ENCODE data around the gene F2RL2.

Gene F2RL2

DNA sequence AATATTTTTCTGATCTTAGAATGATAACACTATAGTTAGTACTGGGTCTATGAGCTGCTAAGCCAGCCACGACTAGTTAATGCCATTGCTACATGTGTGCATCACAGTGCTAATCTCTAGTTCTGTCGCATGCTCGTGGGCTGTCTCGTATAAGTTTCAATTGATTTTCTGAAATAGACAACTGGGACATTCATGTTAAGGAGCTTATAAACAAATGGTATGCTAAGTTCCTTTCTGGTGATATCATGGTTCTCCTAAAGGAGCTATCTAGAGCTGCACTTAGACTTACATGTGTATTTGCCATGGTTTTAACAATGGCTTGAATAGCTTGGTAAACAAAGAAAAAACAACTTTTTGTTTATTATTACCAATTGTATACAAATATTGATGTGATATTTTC is 46.2 kb downstream of the F2RL2 start:
- TF ChIP-seq, protein P1, sequence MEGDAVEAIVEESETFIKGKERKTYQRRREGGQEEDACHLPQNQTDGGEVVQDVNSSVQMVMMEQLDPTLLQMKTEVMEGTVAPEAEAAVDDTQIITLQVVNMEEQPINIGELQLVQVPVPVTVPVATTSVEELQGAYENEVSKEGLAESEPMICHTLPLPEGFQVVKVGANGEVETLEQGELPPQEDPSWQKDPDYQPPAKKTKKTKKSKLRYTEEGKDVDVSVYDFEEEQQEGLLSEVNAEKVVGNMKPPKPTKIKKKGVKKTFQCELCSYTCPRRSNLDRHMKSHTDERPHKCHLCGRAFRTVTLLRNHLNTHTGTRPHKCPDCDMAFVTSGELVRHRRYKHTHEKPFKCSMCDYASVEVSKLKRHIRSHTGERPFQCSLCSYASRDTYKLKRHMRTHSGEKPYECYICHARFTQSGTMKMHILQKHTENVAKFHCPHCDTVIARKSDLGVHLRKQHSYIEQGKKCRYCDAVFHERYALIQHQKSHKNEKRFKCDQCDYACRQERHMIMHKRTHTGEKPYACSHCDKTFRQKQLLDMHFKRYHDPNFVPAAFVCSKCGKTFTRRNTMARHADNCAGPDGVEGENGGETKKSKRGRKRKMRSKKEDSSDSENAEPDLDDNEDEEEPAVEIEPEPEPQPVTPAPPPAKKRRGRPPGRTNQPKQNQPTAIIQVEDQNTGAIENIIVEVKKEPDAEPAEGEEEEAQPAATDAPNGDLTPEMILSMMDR (IDR thresholded peaks at IDR 0.05; ENCODE audit: insufficient read depth, low read length, poor library complexity, severe bottlenecking) = no peak
- no peak for TF ChIP-seq EZH2phosphoT487 (conservative IDR thresholded peaks at IDR 0.05; ENCODE audit: low read length)
- H2AFZ ChIP-seq (ENCODE audit: low read depth, low read length, severe bottlenecking) = no peak overlapping the region

DNA sequence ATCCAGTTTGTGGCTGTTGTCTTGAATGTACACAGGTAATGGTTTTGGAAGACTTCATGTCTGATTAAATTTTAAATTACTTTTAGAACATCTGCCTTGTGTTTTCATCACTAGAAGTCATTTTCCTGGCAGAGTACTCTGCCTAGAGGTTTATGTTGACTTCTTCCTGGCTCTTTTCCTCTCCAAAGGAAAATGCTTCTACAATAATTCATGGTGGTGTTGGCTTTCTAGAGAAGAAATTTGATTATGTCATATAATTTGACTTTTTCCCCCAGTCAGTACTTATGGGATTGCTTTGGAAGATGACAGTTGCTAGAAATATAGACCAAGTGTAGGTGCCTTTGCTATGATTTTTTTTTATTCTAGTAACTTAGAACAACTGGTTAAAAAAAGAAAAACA is 46.8 kb downstream of the F2RL2 start:
- Histone ChIP-seq H3K4me3 (ENCODE audit: insufficient read depth, low read length, poor library complexity, severe bottlenecking) (no peak overlapping the region), H3K27me3 (ENCODE audit: low read length) (no peaks in the 10 kb centered on the region), H2AFZ (ENCODE audit: low read depth, low read length, severe bottlenecking) (no peak overlapping the region), H3K79me2 (ENCODE audit: insufficient read depth, low read length) (no peaks in the 10 kb centered on the region), H4K20me1 (ENCODE audit: low read depth, low read length) (no peaks in the 10 kb centered on the region), H3F3A (ENCODE audit: insufficient read depth) (no peaks in the 10 kb centered on the region), H3K9ac (ENCODE audit: low read length) (no peak overlapping the region), H3K4me2 (ENCODE audit: low read depth, low read length, poor library complexity, severe bottlenecking) (no peak overlapping the region), H3K36me3 (ENCODE audit: low read length) (no peaks in the 10 kb centered on the region), H3K27ac (ENCODE audit: low read depth, low read length) (no peak overlapping the region), H3K9me2 (replicated peaks; ENCODE audit: insufficient read depth, low read length) (no peaks in the 10 kb centered on the region), H3K9me3 (ENCODE audit: insufficient read depth, low read length) (no peaks in the 10 kb centered on the region)
- TF ChIP-seq, protein P1 (IDR thresholded peaks at IDR 0.05; ENCODE audit: insufficient read depth, low read length, poor library complexity, severe bottlenecking) = no peak
- TF ChIP-seq EZH2phosphoT487 (conservative IDR thresholded peaks at IDR 0.05; ENCODE audit: low read length) = no peak

More for the DNA sequence above, 46.2 kb downstream of the F2RL2 start:
- Histone ChIP-seq H3K79me2 (ENCODE audit: insufficient read depth, low read length) (no peaks in the 10 kb centered on the region), H4K20me1 (ENCODE audit: low read depth, low read length) (no peaks in the 10 kb centered on the region), H3K36me3 (ENCODE audit: low read length) (no peaks in the 10 kb centered on the region), H3F3A (ENCODE audit: insufficient read depth) (no peaks in the 10 kb centered on the region), H3K9ac (ENCODE audit: low read length) (no peak overlapping the region), H3K9me2 (replicated peaks; ENCODE audit: insufficient read depth, low read length) (no peaks in the 10 kb centered on the region), H3K4me3 (ENCODE audit: insufficient read depth, low read length, poor library complexity, severe bottlenecking) (no peak overlapping the region), H3K27ac (ENCODE audit: low read depth, low read length) (no peak overlapping the region), H3K4me2 (ENCODE audit: low read depth, low read length, poor library complexity, severe bottlenecking) (no peak overlapping the region), H3K27me3 (ENCODE audit: low read length) (no peaks in the 10 kb centered on the region), H3K9me3 (ENCODE audit: insufficient read depth, low read length) (no peaks in the 10 kb centered on the region)

DNA sequence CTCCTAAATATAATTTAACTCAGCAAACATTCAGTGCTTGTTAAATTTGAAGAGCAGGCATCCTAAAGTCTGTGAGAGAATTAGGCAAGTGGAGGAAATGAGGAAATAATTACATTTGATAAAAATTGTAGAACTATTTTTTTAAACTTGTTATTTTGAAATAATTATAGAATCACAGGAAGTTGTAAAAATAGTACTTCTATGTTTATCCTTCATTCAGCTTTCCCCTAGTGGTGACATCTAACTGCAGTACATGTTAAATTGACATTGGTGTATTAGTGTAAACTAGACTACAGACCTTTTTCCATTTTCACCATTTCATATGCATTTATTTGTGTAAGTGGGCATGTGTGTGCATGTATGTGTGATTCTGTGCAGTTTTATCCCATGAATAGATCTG is 51.6 kb downstream of the F2RL2 start:
- Histone ChIP-seq H3K9me3 (ENCODE audit: insufficient read depth, low read length) (no peaks in the 10 kb centered on the region), H3K9ac (ENCODE audit: low read length) (no peak overlapping the region), H3K4me2 (ENCODE audit: low read depth, low read length, poor library complexity, severe bottlenecking) (peak overlapping the region; percentile 36), H3F3A (ENCODE audit: insufficient read depth) (no peaks in the 10 kb centered on the region), H4K20me1 (ENCODE audit: low read depth, low read length) (no peaks in the 10 kb centered on the region), H2AFZ (ENCODE audit: low read depth, low read length, severe bottlenecking) (no peak overlapping the region), H3K27me3 (ENCODE audit: low read length) (no peaks in the 10 kb centered on the region), H3K9me2 (replicated peaks; ENCODE audit: insufficient read depth, low read length) (no peaks in the 10 kb centered on the region), H3K36me3 (ENCODE audit: low read length) (no peaks in the 10 kb centered on the region), H3K4me3 (ENCODE audit: insufficient read depth, low read length, poor library complexity, severe bottlenecking) (no peak overlapping the region), H3K79me2 (ENCODE audit: insufficient read depth, low read length) (no peaks in the 10 kb centered on the region), H3K27ac (ENCODE audit: low read depth, low read length) (no peak overlapping the region)
- TF ChIP-seq, protein P1 (IDR thresholded peaks at IDR 0.05; ENCODE audit: insufficient read depth, low read length, poor library complexity, severe bottlenecking) = no peak
- TF ChIP-seq EZH2phosphoT487 (conservative IDR thresholded peaks at IDR 0.05; ENCODE audit: low read length) = no peak

Data from SU-DHL-6 (cell line).